SK-N-SH (cell line): ENCODE data around the gene FNDC11. TPM values are rescaled to one million over a fixed set of nuclear protein-coding genes. Genes with fewer than 3 reads are reported as not detected.

Source experiments
- CTCF ChIA-PET: fragments of 300-600, 350-600 bp; formaldehyde crosslinking; extraction: SDS; loops from one replicate; lab custom pipeline; 2021; lab: Yijun Ruan, JAX
- POLR2A ChIA-PET: fragments of 350-600 bp; sonication (Branson Sonifier 250); formaldehyde crosslinking; extraction: SDS; loops from one replicate; lab custom pipeline; 2020; ENCODE audit warnings: antibody characterized with exemption, inconsistent platforms; lab: Yijun Ruan, JAX
- DNase-seq: peaks from one replicate; pipeline ENCODE4 v3.0.0; 2012
- H2AFZ ChIP-seq: fragments of 200-600 bp; sonication (generic); 2 replicates; pipeline ENCODE4 v1.8.1; 2016; ENCODE audit warnings: antibody characterized with exemption, mild to moderate bottlenecking, low read depth
- H3F3A ChIP-seq: fragments of 200-600 bp; sonication (generic); replicated peaks from 2 replicates; pipeline ENCODE3; 2016; ENCODE audit warnings: antibody characterized with exemption, mild to moderate bottlenecking; ENCODE audit not compliant: insufficient read depth
- H3K27ac ChIP-seq, 2 experiments: fragments of 200-500 bp in 1 of 2; fragments of 200-600 bp in 1 of 2; sonication (Bioruptor generic) in 1 of 2; sonication (generic), shearing (Covaris generic) in 1 of 2; 2 replicates each; pipeline versions ENCODE4 v1.5.1 to v1.6.1; 2014 to 2016; ENCODE audit warnings: low read depth in 2 of 2, inconsistent platforms in 1 of 2, low read length in 1 of 2, mild to moderate bottlenecking in 1 of 2, mixed read lengths in 1 of 2
- H3K27me3 ChIP-seq: fragments of 200-600 bp; sonication (generic), shearing (Covaris generic); 2 replicates; pipeline ENCODE4 v1.6.1; 2016; ENCODE audit warnings: mixed run types; ENCODE audit not compliant: insufficient read depth
- H3K36me3 ChIP-seq, 2 experiments: fragments of 200-500 bp in 1 of 2; fragments of 200-600 bp in 1 of 2; sonication (Bioruptor generic) in 1 of 2; sonication (generic) in 1 of 2; replicated peaks in 1 of 2; 2 replicates each; pipeline versions ENCODE3 to v1.5.1; 2014 to 2016; ENCODE audit warnings: low read length in 1 of 2, mild to moderate bottlenecking in 1 of 2; ENCODE audit not compliant: insufficient read depth in 2 of 2, control insufficient read depth in 1 of 2
- H3K4me1 ChIP-seq, 2 experiments: fragments of 200-500 bp in 1 of 2; fragments of 200-600 bp in 1 of 2; sonication (Bioruptor generic) in 1 of 2; sonication (generic), shearing (Covaris generic) in 1 of 2; 2 replicates each; pipeline versions ENCODE4 v1.5.1 to v1.6.1; 2014 to 2016; ENCODE audit warnings: low read depth in 1 of 2, low read length in 1 of 2, mixed run types in 1 of 2; ENCODE audit not compliant: insufficient read depth in 2 of 2, control insufficient read depth in 1 of 2
- H3K4me2 ChIP-seq: fragments of 200-600 bp; sonication (generic), shearing (Covaris generic); 2 replicates; pipeline ENCODE4 v1.6.1; 2017; ENCODE audit warnings: mixed run types
- H3K4me3 ChIP-seq, 2 experiments: fragments of 200-500 bp in 1 of 2; fragments of 200-600 bp in 1 of 2; sonication (Bioruptor generic) in 1 of 2; sonication (generic), shearing (Covaris generic) in 1 of 2; 2 replicates each; pipeline versions ENCODE4 v1.5.1 to v1.8.1; 2014 to 2016; ENCODE audit warnings: low read depth in 2 of 2, inconsistent platforms in 1 of 2, low read length in 1 of 2, mild to moderate bottlenecking in 1 of 2, mixed read lengths in 1 of 2, moderate library complexity in 1 of 2
- H3K79me2 ChIP-seq: fragments of 200-600 bp; sonication (generic); 2 replicates; pipeline ENCODE4 v1.8.1; 2017; ENCODE audit warnings: mild to moderate bottlenecking; ENCODE audit not compliant: insufficient read depth
- H3K9ac ChIP-seq: fragments of 200-600 bp; sonication (generic); 2 replicates; pipeline ENCODE4 v1.6.1; 2017; ENCODE audit warnings: mixed run types
- H3K9me2 ChIP-seq: fragments of 200-600 bp; sonication (generic); 2 replicates; pipeline ENCODE4 v1.6.1; 2017; ENCODE audit warnings: mixed run types
- H3K9me3 ChIP-seq: fragments of 200-600 bp; sonication (generic); 2 replicates; pipeline ENCODE4 v1.6.1; 2017; ENCODE audit warnings: mixed run types, mild to moderate bottlenecking, moderate library complexity
- H4K20me1 ChIP-seq: fragments of 200-600 bp; sonication (generic); 2 replicates; pipeline ENCODE4 v1.6.1; 2017; ENCODE audit warnings: mild to moderate bottlenecking, mixed run types; ENCODE audit not compliant: insufficient read depth
- CHD2 ChIP-seq: fragments of 150-350 bp; IDR thresholded peaks from 2 replicates; pipeline ENCODE4 v1.6.1; 2018; ENCODE audit warnings: low read length; ENCODE audit not compliant: partially characterized antibody
- EP300 ChIP-seq, 2 experiments: IDR thresholded peaks; 2 replicates each; pipeline versions ENCODE4 v1.4.0 to v1.6.1; 2012; ENCODE audit warnings: borderline replicate concordance in 1 of 2, low read depth in 1 of 2, low read length in 1 of 2
- FOXM1 ChIP-seq: IDR thresholded peaks from 2 replicates; pipeline ENCODE4 v1.4.0; 2012; ENCODE audit warnings: low read depth, mild to moderate bottlenecking
- IRF3 ChIP-seq: fragments of 150-350 bp; IDR thresholded peaks from 2 replicates; pipeline ENCODE4 v1.6.1; 2016; ENCODE audit warnings: mild to moderate bottlenecking, low read depth, low read length
- MAX ChIP-seq: IDR thresholded peaks from 2 replicates; pipeline ENCODE4 v1.4.0; 2012; ENCODE audit warnings: low read depth
- NFIC ChIP-seq: IDR thresholded peaks from 2 replicates; pipeline ENCODE4 v1.4.0; 2012; ENCODE audit warnings: borderline replicate concordance
- NRF1 ChIP-seq: IDR thresholded peaks from 2 replicates; pipeline ENCODE4 v1.6.1; 2012; ENCODE audit warnings: low read depth, mild to moderate bottlenecking, low read length
- PBX3 ChIP-seq: IDR thresholded peaks from 2 replicates; pipeline ENCODE4; 2012
- POLR2AphosphoS5 ChIP-seq: IDR thresholded peaks from 2 replicates; pipeline ENCODE4 v1.6.1; 2012; ENCODE audit warnings: low read depth, low read length
- RAD21 ChIP-seq: IDR thresholded peaks from 2 replicates; pipeline ENCODE4 v1.6.1; 2012; ENCODE audit warnings: mild to moderate bottlenecking, low read length
- RCOR1 ChIP-seq: fragments of 150-350 bp; IDR thresholded peaks from 2 replicates; pipeline ENCODE4 v1.6.1; 2017; ENCODE audit warnings: antibody characterized with exemption, low read length
- SIN3A ChIP-seq: IDR thresholded peaks from 2 replicates; pipeline ENCODE4 v1.6.1; 2012; ENCODE audit warnings: low read depth, mild to moderate bottlenecking, low read length, moderate library complexity, borderline replicate concordance
- TCF12 ChIP-seq: IDR thresholded peaks from 2 replicates; pipeline ENCODE4 v1.4.0; 2012
- TEAD4 ChIP-seq: IDR thresholded peaks from 2 replicates; pipeline ENCODE4 v1.4.0; 2012; ENCODE audit warnings: mild to moderate bottlenecking, borderline replicate concordance; ENCODE audit not compliant: insufficient read depth
- WGBS: methylation state at CpG from one replicate; pipeline ENCODE4 v1.1.6; 2017; ENCODE audit warnings: low lambda C conversion rate; 5-methylcytosine and 5-hydroxymethylcytosine counted together
- polyA plus RNA-seq, 3 experiments: library from polyadenylated mRNA; depleted of rRNA; stranded (reverse); fragments of >200 nt; gene quantifications; 2 replicates each; pipeline ENCODE4 v1.2.3, GENCODE V29; 2012
- TF ChIP-seq, protein P1 (sequence below): IDR thresholded peaks from 2 replicates; pipeline ENCODE4 v1.4.0; 2012; ENCODE audit warnings: low read depth, borderline replicate concordance
- TF ChIP-seq, protein P2 (sequence below): fragments of 200-600 bp; sonication (generic); IDR thresholded peaks from 2 replicates; pipeline ENCODE4 v1.6.1; 2017; ENCODE audit warnings: antibody characterized with exemption, mild to moderate bottlenecking, moderate library complexity

The FNDC11 gene
- 4.5 and 5.5 TPM in 2 replicates for polyA plus RNA-seq (2012; rRNA removed)
- polyA plus RNA-seq (2012; cell fraction: cytosol; rRNA removed), result 2.0 and 3.3 TPM in 2 replicates
- polyA plus RNA-seq (2012; cell fraction: nucleus; rRNA removed), result 13.7 and 16.2 TPM in 2 replicates

DNA sequence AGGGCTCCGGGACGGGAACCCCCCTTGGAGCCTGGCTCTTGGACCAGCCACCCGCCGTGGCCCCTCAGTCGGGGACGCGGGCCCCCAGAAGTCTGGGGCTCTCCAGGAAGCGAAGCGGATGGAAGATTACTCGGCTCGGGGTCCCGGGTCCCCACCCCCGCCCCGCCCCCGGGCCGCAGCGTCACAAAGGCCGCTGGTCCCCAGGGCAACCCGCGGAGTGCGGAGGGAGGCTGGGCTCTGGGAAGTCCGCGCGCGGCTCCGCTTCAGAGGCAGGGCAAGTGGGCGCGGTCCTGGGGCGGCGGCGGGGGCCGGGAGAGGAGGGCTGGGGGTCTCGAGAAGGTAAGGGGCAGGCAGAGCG, at the start of gene FNDC11:
Gene FNDC11, plus strand, starts transcription at position 227 of the 358 bp plus-strand sequence. CDS start 1,505 bp downstream, outside the sequence.
- TF ChIP-seq EP300 (IDR thresholded peaks at IDR 0.05; ENCODE audit: borderline replicate concordance in 1 of 2, low read depth in 1 of 2, low read length in 1 of 2) (no peak), NFIC (no peak), NRF1 (no peak), MAX (no peak), RAD21 (no peak), IRF3 (no peak), RCOR1 (no peak)

GRCh38 chr20:63504642-63505041, 49.3 kb upstream of the FNDC11 start:
- Histone ChIP-seq H2AFZ (no peak overlapping the region), H3K4me3 (no peak overlapping the region), H3K27me3 (no peaks in the 10 kb centered on the region), H3K9me2 (no peaks in the 10 kb centered on the region), H3K4me1 (peaks cover 0 to 24% of the 10 kb centered on the region in 2 experiments; a peak in 1 of 4 replicates), H3F3A (peaks cover 7% of the 10 kb centered on the region), H4K20me1 (no peaks in the 10 kb centered on the region), H3K9me3 (no peaks in the 10 kb centered on the region), H3K27ac (no peak overlapping the region), H3K4me2 (no peak overlapping the region)
- ChIA-PET CTCF (interaction anchor here (0.7 to 2.6 kb wide), 4 partner anchors 8 to 27 kb away, joined by 3 to 13 read pairs (median 3); no protein-coding TSS in a partner anchor), POLR2A (no interaction called here)
- TF ChIP-seq CHD2 (no peak), TCF12 (no peak), SIN3A (no peak), POLR2AphosphoS5 (no peak), PBX3 (no peak), EP300 (IDR thresholded peaks at IDR 0.05; ENCODE audit: borderline replicate concordance in 1 of 2, low read depth in 1 of 2, low read length in 1 of 2) (no peak), TEAD4 (no peak), FOXM1 (no peak), RCOR1 (no peak)
- TF ChIP-seq, protein P1, sequence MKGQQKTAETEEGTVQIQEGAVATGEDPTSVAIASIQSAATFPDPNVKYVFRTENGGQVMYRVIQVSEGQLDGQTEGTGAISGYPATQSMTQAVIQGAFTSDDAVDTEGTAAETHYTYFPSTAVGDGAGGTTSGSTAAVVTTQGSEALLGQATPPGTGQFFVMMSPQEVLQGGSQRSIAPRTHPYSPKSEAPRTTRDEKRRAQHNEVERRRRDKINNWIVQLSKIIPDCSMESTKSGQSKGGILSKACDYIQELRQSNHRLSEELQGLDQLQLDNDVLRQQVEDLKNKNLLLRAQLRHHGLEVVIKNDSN, result no peak
- TF ChIP-seq, protein P2, sequence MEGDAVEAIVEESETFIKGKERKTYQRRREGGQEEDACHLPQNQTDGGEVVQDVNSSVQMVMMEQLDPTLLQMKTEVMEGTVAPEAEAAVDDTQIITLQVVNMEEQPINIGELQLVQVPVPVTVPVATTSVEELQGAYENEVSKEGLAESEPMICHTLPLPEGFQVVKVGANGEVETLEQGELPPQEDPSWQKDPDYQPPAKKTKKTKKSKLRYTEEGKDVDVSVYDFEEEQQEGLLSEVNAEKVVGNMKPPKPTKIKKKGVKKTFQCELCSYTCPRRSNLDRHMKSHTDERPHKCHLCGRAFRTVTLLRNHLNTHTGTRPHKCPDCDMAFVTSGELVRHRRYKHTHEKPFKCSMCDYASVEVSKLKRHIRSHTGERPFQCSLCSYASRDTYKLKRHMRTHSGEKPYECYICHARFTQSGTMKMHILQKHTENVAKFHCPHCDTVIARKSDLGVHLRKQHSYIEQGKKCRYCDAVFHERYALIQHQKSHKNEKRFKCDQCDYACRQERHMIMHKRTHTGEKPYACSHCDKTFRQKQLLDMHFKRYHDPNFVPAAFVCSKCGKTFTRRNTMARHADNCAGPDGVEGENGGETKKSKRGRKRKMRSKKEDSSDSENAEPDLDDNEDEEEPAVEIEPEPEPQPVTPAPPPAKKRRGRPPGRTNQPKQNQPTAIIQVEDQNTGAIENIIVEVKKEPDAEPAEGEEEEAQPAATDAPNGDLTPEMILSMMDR, result no peak
- TF ChIP-seq, all 33 proteins: peak for 0
- whole genome bisulfite sequencing, result 79% methylated on average over 9 of the region's 9 CpGs
- no peak for DNase-seq
- H3K36me3 ChIP-seq, result no peaks in the 10 kb centered on the region
- H3K9ac ChIP-seq, result no peak overlapping the region
- H3K79me2 ChIP-seq, result no peaks in the 10 kb centered on the region

More for the DNA sequence above, at the start of gene FNDC11:
- peaks cover 0 to 14% of the 10 kb centered on the region in 2 experiments; a peak in 1 of 4 replicates for H3K4me1 ChIP-seq
- H3K4me3 ChIP-seq, result peak within 1 kb of the TSS; percentile 71 to 85
- H3F3A ChIP-seq, result peaks cover 9% of the 10 kb centered on the region
- H3K27ac ChIP-seq, result peak within 1 kb of the TSS in 1 of 2 experiments; percentile 75; a peak in 1 of 4 replicates
- peak within 1 kb of the TSS; percentile 77 for H3K9ac ChIP-seq
- 26% methylated on average over 3 of the region's 34 CpGs for WGBS
- no peaks in the 10 kb centered on the region for H3K9me3 ChIP-seq
- POLR2A ChIA-PET, result interaction anchor here (0.6 kb wide), 1 partner anchor 99 kb away, joined by 3 read pairs; no protein-coding TSS in a partner anchor
- H3K79me2 ChIP-seq, result no peaks in the 10 kb centered on the region
- H2AFZ ChIP-seq, result peak within 1 kb of the TSS; percentile 92; the same call in 1 of the 2 replicates
- CTCF ChIA-PET, result no interaction called here
- no peaks in the 10 kb centered on the region for H4K20me1 ChIP-seq
- H3K4me2 ChIP-seq, result peak within 1 kb of the TSS; percentile 99
- DNase-seq, result peak; percentile 88
- H3K36me3 ChIP-seq, result no peaks in the 10 kb centered on the region
- H3K27me3 ChIP-seq, result no peaks in the 10 kb centered on the region
- H3K9me2 ChIP-seq, result no peaks in the 10 kb centered on the region
